Measurements from ENCODE around the gene WEE2.

DNA sequence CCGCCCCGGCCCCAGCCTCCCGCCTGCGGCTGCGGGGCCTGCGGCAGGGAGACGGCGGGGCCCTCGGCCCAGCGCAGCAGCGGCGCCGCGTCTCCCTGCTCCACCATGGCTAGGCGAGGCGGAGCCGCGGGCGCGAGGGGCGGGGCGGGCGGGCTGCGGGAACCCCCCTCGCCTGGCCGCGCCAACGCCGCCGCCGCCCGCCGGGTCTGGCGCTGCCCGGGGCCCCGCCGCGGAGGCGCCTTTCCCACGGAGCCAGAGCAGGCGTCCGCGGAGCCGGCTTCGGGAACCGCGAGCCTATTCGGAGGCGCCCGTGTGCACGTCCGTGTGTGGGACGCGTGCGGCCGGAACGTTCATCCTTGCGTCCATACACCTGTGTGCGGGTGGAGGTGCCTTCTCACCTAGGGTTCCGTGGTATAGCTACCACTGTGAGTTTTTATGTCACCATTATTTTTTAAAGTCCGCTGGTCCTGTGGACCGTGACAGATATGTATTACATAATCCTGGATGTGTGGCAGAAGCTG is 6.0 kb upstream of the WEE2 start, which contains the start of gene DENND11:
- no peak for TF ChIP-seq POLR2A (IDR thresholded peaks at IDR 0.05)
- TF ChIP-seq, protein P1, sequence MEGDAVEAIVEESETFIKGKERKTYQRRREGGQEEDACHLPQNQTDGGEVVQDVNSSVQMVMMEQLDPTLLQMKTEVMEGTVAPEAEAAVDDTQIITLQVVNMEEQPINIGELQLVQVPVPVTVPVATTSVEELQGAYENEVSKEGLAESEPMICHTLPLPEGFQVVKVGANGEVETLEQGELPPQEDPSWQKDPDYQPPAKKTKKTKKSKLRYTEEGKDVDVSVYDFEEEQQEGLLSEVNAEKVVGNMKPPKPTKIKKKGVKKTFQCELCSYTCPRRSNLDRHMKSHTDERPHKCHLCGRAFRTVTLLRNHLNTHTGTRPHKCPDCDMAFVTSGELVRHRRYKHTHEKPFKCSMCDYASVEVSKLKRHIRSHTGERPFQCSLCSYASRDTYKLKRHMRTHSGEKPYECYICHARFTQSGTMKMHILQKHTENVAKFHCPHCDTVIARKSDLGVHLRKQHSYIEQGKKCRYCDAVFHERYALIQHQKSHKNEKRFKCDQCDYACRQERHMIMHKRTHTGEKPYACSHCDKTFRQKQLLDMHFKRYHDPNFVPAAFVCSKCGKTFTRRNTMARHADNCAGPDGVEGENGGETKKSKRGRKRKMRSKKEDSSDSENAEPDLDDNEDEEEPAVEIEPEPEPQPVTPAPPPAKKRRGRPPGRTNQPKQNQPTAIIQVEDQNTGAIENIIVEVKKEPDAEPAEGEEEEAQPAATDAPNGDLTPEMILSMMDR (IDR thresholded peaks at IDR 0.05): no peak

All from Peyer's patch (tissue), 4 donors.